ENCODE measurements around the gene RPL7L1.

Gene RPL7L1

DNA sequence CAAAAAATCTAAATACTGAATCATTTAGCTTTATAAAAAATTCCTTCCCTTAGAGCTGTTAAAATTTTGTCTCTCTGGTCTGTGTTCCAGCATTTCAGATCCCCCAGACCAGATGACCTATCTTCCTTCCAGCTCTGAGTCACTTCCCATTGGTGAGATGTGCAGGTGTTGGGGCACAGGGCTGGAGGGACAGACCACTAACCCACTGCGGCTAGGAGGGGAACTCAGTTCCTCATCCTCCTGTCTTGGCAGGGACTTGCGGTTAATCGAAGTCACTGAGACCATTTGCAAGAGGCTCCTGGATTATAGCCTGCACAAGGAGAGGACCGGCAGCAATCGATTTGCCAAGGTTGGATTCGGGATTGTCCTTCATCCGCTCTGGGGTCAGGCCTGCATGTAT lies 55.9 kb downstream of the RPL7L1 start:
- ATAC-seq, result no peak

GRCh38 chr6:42936398-42936797 lies 57.0 kb downstream of the RPL7L1 start:
- no peak for ATAC-seq

DNA sequence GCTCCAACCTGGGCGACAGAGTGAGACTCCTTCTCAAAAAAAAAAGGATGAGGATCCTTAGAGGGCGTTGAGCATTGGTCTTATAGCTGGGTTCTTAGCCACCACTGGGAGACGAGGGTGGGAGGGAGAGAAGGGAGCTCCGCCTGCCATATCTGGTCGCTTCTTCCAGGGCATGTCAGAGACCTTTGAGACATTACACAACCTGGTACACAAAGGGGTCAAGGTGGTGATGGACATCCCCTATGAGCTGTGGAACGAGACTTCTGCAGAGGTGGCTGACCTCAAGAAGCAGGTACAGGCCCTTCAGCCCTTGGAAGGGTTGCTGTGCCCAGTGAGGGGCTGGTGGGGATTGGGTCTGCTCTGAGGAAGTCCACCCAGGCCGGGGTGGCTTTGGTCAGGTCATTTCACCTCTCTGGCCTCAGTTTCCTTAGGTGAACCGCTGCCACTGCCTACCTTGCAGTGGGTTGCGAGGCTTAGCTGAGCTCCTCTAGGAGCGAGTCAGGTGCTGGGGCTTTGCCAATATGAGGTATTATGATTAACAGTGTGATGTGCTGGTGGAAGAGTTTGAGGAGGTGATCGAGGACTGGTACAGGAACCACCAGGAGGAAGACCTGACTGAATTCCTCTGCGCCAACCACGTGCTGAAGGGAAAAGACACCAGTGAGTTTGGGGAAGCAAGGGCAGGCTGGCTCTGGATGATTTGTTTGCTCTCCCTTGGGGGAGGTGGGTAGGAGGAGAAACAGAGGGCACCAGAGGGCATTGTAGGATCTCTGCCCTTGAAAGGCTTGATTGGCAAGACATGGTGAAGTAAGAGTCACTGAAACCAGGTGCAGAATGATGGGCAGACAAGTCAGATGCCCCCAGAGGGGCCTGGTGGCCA lies 58.4 kb downstream of the RPL7L1 start:
- no peak for ATAC-seq

- no peak for ATAC-seq
These were observed 59.0 kb downstream of the RPL7L1 start for GRCh38 chr6:42938428-42938796.

DNA sequence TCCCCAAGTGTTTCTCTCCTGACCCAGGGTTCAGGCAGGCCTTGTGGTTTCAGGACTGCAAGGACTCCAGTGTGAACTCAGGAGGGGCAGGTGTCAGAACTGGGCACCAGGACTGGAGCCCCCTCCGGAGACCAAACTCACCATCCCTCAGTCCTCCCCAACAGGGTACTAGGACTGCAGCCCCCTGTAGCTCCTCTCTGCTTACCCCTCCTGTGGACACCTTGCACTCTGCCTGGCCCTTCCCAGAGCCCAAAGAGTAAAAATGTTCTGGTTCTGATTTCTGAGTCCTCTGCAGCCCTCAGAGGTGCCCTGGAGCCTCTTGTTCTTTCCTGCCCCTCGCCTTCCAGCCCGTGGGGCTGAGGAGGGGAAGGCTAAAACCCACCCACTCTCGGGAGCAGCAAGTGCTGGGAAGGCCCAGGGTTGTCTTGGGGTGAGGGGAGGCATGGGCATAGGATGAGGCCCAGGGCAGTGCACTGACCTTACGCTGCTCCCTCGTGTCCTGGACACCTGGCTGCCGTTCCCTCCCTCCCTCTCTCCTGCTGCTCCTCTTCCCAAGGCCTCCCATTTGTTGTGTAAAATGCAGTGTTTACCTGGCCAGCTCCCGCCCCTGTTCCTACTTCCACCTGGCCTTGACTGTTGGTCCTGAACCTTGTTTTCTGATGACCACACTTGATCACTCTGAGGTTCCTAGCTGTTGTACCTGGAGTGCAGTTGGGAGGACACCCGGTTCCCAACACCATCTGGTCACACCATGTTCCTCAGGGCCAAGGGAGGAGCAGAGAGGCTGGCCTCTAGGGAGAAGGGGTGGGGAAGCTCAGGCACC lies 59.8 kb downstream of the RPL7L1 start:
- no peak for ATAC-seq

All from activated CD4-positive, CD25-positive, alpha-beta regulatory T cell treated with anti-CD3 and anti-CD28 coated beads, Interleukin-2, amount 50 U/mL, for 24 hours (primary cell).